Neutrophil (primary cell): Measurements from ENCODE around the gene ULK2.

Source experiments
- H3K27ac ChIP-seq: fragments of 200-600 bp; sonication (generic); 2 replicates; pipeline ENCODE4 v1.5.1; 2016; ENCODE audit warnings: mild to moderate bottlenecking, moderate library complexity
- H3K27me3 ChIP-seq: fragments of 200-600 bp; sonication (generic); 2 replicates; pipeline ENCODE4 v1.6.0; 2016; ENCODE audit warnings: mild to moderate bottlenecking
- H3K36me3 ChIP-seq: fragments of 200-600 bp; sonication (generic); 2 replicates; pipeline ENCODE4 v1.5.1; 2017
- H3K4me1 ChIP-seq, 2 experiments: fragments of 200-600 bp in 1 of 2; sonication (generic) in 1 of 2; 1 replicate in 1 of 2; 2 replicates in 1 of 2; pipeline versions ENCODE4 v1.5.1 to v1.6.1; 2013 to 2016; ENCODE audit warnings: low read depth in 1 of 2, low read length in 1 of 2, mild to moderate bottlenecking in 1 of 2, moderate library complexity in 1 of 2; ENCODE audit not compliant: control insufficient read depth in 1 of 2, insufficient read depth in 1 of 2
- H3K4me3 ChIP-seq, 2 experiments: fragments of 200-600 bp in 1 of 2; sonication (generic) in 1 of 2; 1 replicate in 1 of 2; 2 replicates in 1 of 2; pipeline ENCODE4 v1.5.1; 2013 to 2016; ENCODE audit warnings: low read depth in 1 of 2, low read length in 1 of 2, mild to moderate bottlenecking in 1 of 2, moderate library complexity in 1 of 2
- H3K9me3 ChIP-seq: fragments of 200-600 bp; sonication (generic); 2 replicates; pipeline ENCODE4 v1.5.1; 2016
- TF ChIP-seq, protein P1 (sequence below): fragments of 200-600 bp; sonication (generic); IDR thresholded peaks from 2 replicates; pipeline ENCODE4 v1.5.1; 2016; ENCODE audit warnings: antibody characterized with exemption

Gene ULK2

DNA sequence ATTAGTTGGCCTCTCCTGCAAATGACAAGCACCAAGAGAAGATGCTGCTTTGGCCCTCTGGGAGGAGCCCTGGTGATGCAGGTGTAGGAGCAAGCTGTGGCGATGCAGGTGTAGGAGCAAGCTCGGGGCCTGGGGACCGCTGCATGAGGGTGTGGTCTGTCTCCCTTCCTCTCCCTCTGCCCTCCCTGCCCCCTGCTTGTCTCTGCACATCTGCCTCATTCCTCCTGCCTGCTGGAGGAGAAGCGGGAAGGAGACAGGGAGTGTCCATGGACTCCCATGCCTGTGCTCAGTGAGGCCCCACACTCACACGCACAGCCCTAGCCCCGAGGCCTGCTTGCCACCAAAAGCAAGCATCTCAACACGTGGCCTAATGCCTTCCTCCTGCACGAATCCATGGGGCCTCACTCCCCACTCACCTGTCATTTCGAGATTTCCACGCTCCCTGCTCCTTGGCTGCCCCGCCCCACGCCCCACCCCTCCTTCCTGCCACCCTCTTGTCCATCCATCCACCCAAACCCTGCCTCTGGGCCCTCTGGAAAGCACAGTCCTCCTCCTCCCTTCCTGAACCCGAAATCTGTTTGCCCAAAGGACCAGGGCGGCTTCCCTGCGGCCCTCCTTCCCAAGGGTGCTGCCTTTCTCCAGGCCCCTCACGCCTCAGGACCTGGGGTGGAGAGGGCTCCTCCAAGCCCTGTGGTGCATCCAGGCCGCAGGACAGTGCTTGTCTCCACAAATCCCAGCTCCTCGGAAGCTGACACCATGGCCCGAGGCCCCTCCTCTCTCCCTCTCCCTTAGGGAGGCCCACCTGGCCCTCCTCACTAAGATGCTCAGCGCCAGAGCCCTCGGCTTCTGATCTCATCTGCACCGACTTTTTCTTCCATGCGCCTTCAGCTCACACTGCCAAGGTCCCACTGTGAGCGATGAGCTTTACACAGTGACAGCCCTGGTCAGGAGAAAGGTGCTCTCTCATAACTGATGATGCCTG is 107.9 kb downstream of the ULK2 start:
- no peaks in the 10 kb centered on the region for H3K9me3 ChIP-seq
- TF ChIP-seq, protein P1, sequence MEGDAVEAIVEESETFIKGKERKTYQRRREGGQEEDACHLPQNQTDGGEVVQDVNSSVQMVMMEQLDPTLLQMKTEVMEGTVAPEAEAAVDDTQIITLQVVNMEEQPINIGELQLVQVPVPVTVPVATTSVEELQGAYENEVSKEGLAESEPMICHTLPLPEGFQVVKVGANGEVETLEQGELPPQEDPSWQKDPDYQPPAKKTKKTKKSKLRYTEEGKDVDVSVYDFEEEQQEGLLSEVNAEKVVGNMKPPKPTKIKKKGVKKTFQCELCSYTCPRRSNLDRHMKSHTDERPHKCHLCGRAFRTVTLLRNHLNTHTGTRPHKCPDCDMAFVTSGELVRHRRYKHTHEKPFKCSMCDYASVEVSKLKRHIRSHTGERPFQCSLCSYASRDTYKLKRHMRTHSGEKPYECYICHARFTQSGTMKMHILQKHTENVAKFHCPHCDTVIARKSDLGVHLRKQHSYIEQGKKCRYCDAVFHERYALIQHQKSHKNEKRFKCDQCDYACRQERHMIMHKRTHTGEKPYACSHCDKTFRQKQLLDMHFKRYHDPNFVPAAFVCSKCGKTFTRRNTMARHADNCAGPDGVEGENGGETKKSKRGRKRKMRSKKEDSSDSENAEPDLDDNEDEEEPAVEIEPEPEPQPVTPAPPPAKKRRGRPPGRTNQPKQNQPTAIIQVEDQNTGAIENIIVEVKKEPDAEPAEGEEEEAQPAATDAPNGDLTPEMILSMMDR: no peak
- H3K27ac ChIP-seq: no peak overlapping the region
- H3K36me3 ChIP-seq: no peaks in the 10 kb centered on the region
- H3K4me3 ChIP-seq: no peak overlapping the region
- H3K27me3 ChIP-seq: no peaks in the 10 kb centered on the region
- H3K4me1 ChIP-seq: no peaks in the 10 kb centered on the region

DNA sequence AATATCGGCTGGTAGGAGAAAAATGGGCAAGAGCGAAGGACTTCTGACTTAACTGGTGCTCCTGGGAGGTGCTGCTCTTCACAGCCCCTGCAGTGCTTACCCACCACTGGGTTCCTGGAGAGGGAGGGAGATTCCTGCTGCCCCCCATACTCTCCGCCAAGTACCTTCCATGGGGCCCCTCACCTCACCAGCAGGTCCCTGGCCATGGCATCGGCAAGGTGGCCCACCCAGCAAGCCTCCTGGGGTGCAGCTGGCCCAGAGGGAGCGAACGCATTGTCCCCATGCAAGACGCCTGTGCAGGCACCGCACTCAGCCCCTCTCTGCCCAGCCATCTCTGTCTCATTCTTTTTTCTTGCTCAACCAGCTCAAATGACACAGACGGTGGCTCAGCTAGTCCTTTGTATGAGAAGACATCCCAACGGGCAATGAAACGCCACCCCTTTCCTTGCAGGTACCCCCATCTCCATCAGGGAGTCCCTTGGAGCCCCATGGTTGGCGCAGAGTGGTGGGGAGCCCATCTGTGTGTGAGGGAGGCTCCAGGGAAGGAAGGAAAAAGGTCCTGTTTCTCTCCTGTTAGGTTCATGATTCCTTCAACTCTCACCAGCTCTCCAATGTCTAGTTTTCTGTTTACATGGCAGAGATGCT is 110.1 kb downstream of the ULK2 start:
- no peaks in the 10 kb centered on the region for H3K9me3 ChIP-seq
- H3K27me3 ChIP-seq: peaks cover 7% of the 10 kb centered on the region
- no peak overlapping the region for H3K4me3 ChIP-seq
- no peak overlapping the region for H3K27ac ChIP-seq
- TF ChIP-seq, protein P1: no peak
- no peaks in the 10 kb centered on the region for H3K36me3 ChIP-seq
- H3K4me1 ChIP-seq: no peaks in the 10 kb centered on the region

- Histone ChIP-seq H3K4me3 (no peak overlapping the region), H3K36me3 (no peaks in the 10 kb centered on the region), H3K27ac (no peak overlapping the region), H3K27me3 (peaks cover 7% of the 10 kb centered on the region), H3K9me3 (no peaks in the 10 kb centered on the region), H3K4me1 (no peaks in the 10 kb centered on the region)
- TF ChIP-seq, protein P1: no peak
These were observed 111.2 kb downstream of the ULK2 start for GRCh38 chr17:19756546-19756945.

- no peak overlapping the region for H3K27ac ChIP-seq
These were observed 111.8 kb downstream of the ULK2 start for GRCh38 chr17:19755821-19756510.

GRCh38 chr17:19755392-19755791 is 112.3 kb downstream of the ULK2 start:
- Histone ChIP-seq H3K27me3 (peaks cover 7% of the 10 kb centered on the region), H3K4me1 (no peaks in the 10 kb centered on the region), H3K27ac (no peak overlapping the region), H3K36me3 (no peaks in the 10 kb centered on the region), H3K4me3 (no peak overlapping the region), H3K9me3 (no peaks in the 10 kb centered on the region)
- TF ChIP-seq, protein P1: no peak

More at GRCh38 chr17:19755821-19756510, 111.8 kb downstream of the ULK2 start:
- TF ChIP-seq, protein P1: no peak
- Histone ChIP-seq H3K27me3 (peaks cover 7% of the 10 kb centered on the region), H3K4me1 (no peaks in the 10 kb centered on the region), H3K4me3 (no peak overlapping the region), H3K36me3 (no peaks in the 10 kb centered on the region), H3K9me3 (no peaks in the 10 kb centered on the region)
